ENCODE data around the gene TGFBR3.

- TF ChIP-seq CTCF (IDR thresholded peaks at IDR 0.05) (no peak), POLR2A (IDR thresholded peaks at IDR 0.05) (no peak)
Measured at GRCh38 chr1:91683598-91683951, 202.4 kb downstream of the TGFBR3 start.
